ENCODE results near the gene SQOR. TPM values are rescaled to one million over a fixed set of nuclear protein-coding genes. Genes with fewer than 3 reads are reported as not detected.

The SQOR gene
- total and polyA plus RNA-seq, 8 donors: 49.6 to 128 (median 62.8) TPM

DNA sequence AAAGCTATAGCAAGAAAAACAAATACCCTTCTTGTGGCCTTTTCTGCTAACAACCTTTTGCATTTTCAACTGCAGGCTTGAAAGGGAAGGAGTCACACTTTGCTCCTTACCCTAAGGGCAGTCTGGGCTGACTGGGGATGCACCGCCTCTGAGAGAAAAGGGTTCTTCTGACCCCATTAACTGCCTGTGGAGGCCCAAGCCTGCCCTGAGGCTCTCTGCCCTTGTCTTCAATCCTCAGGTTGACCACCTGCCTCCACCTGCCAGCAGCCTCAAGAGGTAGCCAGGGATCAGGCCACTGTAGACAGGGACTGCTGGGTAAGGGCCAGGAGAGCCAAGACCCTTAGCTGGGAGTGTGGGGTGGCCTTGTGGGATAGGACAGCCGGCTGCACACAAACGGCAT lies 93.8 kb downstream of the SQOR start:
- intact Hi-C loops (cut with DNase I; ENCODE audit: low total_unique reads): no loop called here
- DNase-seq: no peak
- no peak for TF ChIP-seq EP300 (IDR thresholded peaks at IDR 0.05)
- TF ChIP-seq POLR2AphosphoS5 (IDR thresholded peaks at IDR 0.05): no peak
- TF ChIP-seq POLR2A (IDR thresholded peaks at IDR 0.05): no peak
- TF ChIP-seq, protein P1, sequence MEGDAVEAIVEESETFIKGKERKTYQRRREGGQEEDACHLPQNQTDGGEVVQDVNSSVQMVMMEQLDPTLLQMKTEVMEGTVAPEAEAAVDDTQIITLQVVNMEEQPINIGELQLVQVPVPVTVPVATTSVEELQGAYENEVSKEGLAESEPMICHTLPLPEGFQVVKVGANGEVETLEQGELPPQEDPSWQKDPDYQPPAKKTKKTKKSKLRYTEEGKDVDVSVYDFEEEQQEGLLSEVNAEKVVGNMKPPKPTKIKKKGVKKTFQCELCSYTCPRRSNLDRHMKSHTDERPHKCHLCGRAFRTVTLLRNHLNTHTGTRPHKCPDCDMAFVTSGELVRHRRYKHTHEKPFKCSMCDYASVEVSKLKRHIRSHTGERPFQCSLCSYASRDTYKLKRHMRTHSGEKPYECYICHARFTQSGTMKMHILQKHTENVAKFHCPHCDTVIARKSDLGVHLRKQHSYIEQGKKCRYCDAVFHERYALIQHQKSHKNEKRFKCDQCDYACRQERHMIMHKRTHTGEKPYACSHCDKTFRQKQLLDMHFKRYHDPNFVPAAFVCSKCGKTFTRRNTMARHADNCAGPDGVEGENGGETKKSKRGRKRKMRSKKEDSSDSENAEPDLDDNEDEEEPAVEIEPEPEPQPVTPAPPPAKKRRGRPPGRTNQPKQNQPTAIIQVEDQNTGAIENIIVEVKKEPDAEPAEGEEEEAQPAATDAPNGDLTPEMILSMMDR (IDR thresholded peaks at IDR 0.05): no peak
- H3K36me3 ChIP-seq: no peaks in the 10 kb centered on the region
- H3K27ac ChIP-seq: no peak overlapping the region
- peaks cover 0 to 13% (median 4%) of the 10 kb centered on the region in 4 donors for H3K4me1 ChIP-seq
- no peaks in the 10 kb centered on the region for H3K9me3 ChIP-seq
- H3K27me3 ChIP-seq: no peaks in the 10 kb centered on the region
- H3K4me3 ChIP-seq: no peak overlapping the region
- 84 to 93% (median 91%) methylated on average over 3 of the region's 3 CpGs for WGBS, 5 donors

GRCh38 chr15:45729141-45729540 lies 94.3 kb downstream of the SQOR start:
- intact Hi-C loops (cut with DNase I; ENCODE audit: low total_unique reads): no loop called here
- Histone ChIP-seq H3K36me3 (no peaks in the 10 kb centered on the region), H3K4me3 (no peak overlapping the region), H3K27me3 (no peaks in the 10 kb centered on the region), H3K4me1 (peaks cover 0 to 18% (median 4%) of the 10 kb centered on the region in 4 donors), H3K9me3 (no peaks in the 10 kb centered on the region), H3K27ac (no peak overlapping the region)
- 73 to 82% (median 76%) methylated on average over 7 of the region's 7 CpGs for WGBS, 5 donors
- TF ChIP-seq EP300 (IDR thresholded peaks at IDR 0.05): no peak
- TF ChIP-seq POLR2A (IDR thresholded peaks at IDR 0.05): no peak
- TF ChIP-seq, protein P1 (IDR thresholded peaks at IDR 0.05): no peak
- no peak for TF ChIP-seq POLR2AphosphoS5 (IDR thresholded peaks at IDR 0.05)
- DNase-seq: no peak

GRCh38 chr15:45731343-45731742 lies 96.5 kb downstream of the SQOR start:
- intact Hi-C loops (cut with DNase I; ENCODE audit: low total_unique reads): no loop called here
- Histone ChIP-seq H3K36me3 (no peaks in the 10 kb centered on the region), H3K27ac (no peak overlapping the region), H3K4me3 (no peak overlapping the region), H3K9me3 (no peaks in the 10 kb centered on the region), H3K27me3 (no peaks in the 10 kb centered on the region), H3K4me1 (peaks cover 0 to 18% (median 4%) of the 10 kb centered on the region in 4 donors)
- DNase-seq: no peak
- WGBS, 5 donors: 83 to 93% (median 84%) methylated on average over 1 of the region's 1 CpG
- TF ChIP-seq, protein P1 (IDR thresholded peaks at IDR 0.05): no peak
- TF ChIP-seq POLR2A (IDR thresholded peaks at IDR 0.05) (no peak), EP300 (IDR thresholded peaks at IDR 0.05) (no peak), POLR2AphosphoS5 (IDR thresholded peaks at IDR 0.05) (no peak)

DNA sequence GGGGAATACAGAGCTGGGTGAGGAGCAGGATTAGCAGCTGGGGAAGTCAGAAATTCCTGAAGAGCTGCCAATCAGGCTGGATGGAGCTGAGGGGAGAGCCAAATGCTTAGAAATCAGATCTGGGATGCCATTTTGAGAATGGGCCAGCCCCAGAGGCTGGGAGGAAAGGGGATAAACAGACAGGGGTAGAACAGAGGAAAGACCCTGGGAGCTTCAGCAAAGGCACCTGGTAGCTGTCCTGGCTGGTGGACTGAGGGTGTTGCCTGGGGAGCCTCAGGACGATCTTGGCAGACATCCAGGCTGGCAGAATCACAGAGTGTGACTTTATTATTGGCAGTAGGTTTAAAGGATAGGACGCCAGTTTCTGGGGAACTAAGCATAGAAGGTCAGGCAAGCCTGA lies 97.8 kb downstream of the SQOR start:
- H3K36me3 ChIP-seq: no peaks in the 10 kb centered on the region
- 8 to 13% (median 9%) methylated on average over 2 of the region's 2 CpGs for WGBS, 5 donors
- H3K27ac ChIP-seq: no peak overlapping the region
- peak; percentile 18 to 37 for DNase-seq
- no peak overlapping the region for H3K4me3 ChIP-seq
- peaks cover 0 to 3% (median 0%) of the 10 kb centered on the region in 3 donors for H3K27me3 ChIP-seq
- intact Hi-C loops (cut with DNase I; ENCODE audit: low total_unique reads): no loop called here
- H3K4me1 ChIP-seq: peaks cover 0 to 18% (median 4%) of the 10 kb centered on the region in 4 donors
- H3K9me3 ChIP-seq: no peaks in the 10 kb centered on the region
- no peak for TF ChIP-seq POLR2A (IDR thresholded peaks at IDR 0.05)
- TF ChIP-seq EP300 (IDR thresholded peaks at IDR 0.05): no peak
- TF ChIP-seq, protein P1 (IDR thresholded peaks at IDR 0.05): no peak
- no peak for TF ChIP-seq POLR2AphosphoS5 (IDR thresholded peaks at IDR 0.05)

All from stomach (tissue), 9 donors.